Activated T-cell treated with anti-CD3 and anti-CD28 coated beads for 1 hour (primary cell): ENCODE results near the gene VENTX.
A peak's percentile ranks its signal among the peaks of the same experiment; 100 is the strongest.

ENCODE experiments used
- DNase-seq: peaks from one replicate; pipeline ENCODE4 v3.0.0-alpha.2; 2020; ENCODE audit warnings: low read depth

VENTX gene

DNA sequence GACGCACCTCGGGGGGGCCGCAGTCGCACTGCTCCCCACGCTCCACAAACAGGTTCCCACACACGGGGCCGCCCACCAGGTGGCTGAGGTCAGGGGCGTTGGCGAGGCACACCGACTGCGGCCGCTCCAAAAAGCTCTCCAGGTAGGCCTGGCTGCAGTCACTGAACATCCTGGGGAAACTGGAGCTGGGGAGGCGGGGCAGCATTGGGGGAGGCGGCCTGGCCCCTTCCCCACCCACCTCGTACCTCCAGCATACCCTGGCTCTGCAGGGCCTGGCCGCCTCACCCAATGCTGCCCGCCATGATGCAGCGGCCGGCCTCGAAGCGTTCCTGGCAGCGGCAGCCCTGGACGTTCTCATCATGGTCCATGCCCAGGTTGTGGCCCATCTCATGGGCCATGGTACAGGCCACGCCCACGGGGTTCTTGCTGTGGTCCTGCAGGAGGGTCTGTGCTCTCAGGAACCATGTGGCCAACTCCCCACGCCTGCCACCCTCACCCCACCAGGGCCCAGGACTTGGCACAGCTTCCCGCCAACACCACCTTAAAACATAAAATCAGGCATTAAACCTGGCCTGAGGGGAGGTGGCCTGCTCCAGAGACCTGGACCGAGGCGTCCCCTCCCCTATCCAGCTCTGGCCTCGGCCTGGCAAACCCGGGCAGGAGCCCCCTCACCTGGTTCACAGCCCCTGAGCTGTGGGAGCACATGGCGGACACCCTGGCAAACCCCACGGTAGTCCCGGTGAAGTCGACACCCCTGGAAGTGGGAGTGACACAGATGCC, 34.1 kb downstream of the VENTX start:
- DNase-seq, result no peak

DNA sequence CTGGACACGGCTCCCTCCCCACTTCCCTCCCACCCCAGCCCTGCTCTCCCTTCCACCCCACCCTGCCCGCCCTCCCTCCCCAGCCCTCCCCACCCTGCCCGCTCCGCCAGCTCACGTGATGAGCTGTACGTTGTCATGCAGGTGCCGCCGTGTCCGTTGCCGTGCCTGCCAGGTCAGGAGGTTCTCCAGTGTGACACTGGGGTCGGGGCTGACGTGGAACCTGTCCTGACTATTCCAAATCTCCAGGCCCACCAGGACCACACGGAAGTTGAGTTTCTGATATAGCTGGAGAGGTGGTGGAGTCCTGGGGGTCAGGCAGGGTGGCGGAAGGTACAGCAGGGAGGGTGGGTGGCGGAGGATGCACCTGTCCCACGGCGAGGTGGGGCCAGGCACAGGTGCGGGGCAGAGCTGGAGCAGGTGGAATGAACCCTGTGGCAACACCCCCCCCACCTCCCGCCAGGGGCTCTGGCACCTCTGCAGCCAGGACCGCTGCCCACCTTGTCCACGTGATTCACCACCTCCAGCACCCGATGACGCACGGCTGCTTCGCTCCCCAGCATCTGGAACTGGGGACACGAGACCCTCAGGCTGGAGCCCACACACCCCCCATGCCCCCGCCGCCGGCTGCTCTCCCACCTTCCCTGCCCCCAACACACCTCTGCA, 34.8 kb downstream of the VENTX start:
- no peak for DNase-seq

DNA sequence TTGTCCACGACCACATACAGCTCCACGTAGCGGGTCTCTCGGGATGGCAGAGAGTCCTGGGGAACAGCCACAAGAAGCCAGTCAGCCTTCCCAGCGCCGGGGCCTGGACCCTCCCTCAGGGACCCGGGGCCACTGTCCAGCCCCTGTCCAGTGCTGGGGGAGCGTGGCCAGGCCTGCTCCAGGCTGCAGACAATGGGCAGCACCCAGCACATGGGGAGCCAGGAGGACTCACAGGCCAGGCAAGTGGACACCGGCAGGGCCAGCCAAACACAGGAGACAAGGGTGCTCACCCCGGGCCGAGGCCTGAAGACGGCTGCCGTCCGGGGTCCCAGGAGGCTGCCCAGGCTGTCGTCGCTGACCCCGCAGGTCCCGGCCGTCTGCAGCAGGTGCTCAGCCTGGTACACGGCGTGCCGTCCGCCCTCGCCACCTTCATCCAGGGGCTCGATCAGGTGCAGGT, 35.3 kb downstream of the VENTX start:
- DNase-seq, result no peak

- DNase-seq, result no peak
Measured at GRCh38 chr10:133273534-133274143, 36.0 kb downstream of the VENTX start.

DNA sequence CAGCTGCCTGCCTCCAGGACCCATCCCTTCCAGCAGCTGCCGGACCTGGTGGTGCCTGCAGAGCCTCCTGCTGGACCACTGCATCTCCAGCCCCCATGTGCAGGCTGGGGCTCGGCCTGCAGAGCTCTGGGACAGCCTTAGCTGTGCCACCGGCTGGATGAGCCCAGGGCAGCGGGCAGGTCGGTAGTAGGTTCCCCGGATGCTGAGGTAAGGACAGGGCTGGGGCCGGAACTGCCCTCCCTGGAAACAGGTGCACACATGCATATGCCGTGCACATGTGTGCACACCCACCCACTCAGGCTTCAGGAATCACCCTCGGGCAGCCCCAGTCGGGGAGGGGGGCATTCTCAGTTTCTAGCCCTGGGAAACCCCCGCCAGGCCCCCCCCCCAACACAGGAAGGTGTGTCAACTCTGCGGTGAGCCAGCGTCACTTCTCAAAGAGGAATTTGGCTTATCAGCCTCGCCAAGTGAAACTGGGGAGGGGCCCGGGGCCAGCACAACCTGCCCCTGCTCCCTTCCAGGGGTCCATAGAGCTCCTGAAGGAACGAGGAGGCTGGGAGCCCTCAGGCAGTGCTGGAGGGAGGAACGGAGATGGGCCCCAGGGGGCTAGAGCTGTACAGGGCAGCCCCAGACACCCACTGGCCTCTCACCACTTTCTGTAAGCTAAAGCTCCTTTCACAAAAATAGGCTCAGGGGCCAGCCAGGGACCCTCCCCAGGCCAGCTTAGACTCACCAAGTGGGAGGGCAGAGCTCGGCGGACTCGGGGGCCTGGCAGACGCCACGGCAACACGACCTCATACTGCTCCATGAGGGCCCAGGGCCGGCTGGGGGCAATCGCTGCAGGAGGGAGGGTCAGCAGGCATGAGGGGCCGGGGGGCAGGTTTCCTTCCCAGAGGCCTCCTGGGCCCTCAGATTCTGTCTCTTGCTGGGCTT, 37.4 kb downstream of the VENTX start:
- peak; percentile 62 for DNase-seq

GRCh38 chr10:133275684-133276092, 38.0 kb downstream of the VENTX start:
- peak; percentile 47 for DNase-seq

DNA sequence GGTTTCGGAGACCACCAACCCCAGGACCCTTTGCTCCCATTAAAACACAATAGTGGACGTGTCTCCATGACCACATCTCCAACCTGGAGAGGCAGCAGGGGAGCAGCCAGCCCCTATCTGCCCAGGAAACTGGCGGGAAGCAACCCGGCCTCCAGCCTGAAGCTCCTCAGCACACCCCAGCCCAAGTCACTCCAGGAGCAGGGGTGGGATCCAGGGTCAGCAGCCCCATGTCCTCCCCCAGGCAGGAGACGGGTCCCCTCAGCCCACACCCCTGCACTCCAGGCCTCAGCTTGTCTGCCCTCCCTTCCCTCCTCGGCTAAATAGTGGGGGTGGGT, 38.4 kb downstream of the VENTX start:
- no peak for DNase-seq

DNA sequence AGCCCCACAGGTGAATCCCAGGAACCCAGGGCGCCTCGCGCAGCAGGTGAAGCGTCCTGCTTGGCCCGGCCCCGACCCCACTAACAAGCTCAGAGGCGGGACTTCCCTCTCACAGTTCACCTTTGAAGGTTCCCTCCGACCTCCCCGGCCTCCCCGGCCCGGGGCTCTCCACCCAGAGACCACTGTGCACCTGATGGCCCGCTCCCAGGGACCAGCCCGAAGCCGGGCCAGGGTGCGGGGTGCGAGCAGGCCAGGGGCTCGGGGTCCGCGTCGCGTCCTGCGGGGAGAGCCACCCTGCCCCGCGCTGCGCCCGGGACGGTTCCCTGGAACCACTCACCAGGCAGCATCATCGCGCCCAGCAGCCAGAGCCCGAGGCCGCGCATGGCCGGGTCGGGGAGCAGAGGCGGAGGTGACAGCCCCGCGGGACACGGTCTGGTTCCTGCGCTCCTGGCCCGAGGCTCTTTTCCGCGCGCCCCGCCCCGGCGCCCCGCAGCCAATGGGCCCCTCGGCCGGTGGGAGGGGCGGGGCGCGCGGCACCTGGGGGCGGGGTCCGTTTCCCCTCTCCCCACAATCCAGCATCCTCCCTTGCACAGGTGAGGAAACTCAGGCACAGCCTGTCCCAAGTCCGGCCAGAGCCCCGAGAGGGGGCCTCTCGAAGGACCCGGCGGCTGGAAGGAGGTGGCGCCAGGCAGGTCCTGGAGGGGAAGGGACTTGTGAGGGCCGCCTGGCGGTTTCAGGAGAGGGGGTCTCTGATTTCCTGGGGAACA, 39.0 kb downstream of the VENTX start, which contains the start of gene ADAM8:
ADAM8 (minus strand) TSS at position 434 of the 767 bp plus-strand sequence; CDS start at position 383, 51 bp downstream.
- peak; percentile 62 for DNase-seq

DNA sequence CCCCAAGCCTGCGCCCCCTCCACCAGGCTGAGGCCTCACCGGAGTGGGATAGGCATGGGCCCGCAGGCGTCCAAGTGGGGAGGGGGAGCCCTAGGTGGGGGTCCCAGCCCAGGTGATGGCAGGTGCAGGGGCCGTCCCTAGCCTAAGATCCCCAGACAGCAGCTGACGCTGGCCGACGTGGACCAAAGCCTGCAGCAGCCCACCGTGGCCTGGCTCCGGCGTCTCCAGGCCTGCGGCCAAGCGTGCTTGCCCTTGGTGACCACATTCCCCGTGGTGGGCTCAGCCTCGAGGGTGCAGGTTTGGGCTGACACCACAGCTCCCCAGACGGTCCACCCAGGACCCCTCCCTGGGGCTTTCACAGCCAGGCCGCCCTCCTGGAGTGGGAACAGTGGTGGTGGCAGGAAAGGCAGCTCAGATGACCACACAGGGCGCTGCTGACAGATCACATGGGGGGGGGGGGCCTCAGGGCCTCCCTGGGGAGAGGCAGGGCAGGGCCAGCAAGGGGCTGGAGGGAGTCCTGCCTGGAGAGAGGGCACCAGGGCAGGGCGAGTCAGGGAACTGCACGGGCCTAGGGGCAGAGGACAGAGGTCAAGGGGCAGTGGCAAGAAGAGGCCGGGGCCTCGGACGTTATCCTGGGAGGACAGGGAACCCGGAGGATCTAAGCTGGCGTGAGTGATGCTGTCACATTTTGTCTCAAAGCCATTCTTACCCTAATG, 39.8 kb downstream of the VENTX start:
- no peak for DNase-seq

DNA sequence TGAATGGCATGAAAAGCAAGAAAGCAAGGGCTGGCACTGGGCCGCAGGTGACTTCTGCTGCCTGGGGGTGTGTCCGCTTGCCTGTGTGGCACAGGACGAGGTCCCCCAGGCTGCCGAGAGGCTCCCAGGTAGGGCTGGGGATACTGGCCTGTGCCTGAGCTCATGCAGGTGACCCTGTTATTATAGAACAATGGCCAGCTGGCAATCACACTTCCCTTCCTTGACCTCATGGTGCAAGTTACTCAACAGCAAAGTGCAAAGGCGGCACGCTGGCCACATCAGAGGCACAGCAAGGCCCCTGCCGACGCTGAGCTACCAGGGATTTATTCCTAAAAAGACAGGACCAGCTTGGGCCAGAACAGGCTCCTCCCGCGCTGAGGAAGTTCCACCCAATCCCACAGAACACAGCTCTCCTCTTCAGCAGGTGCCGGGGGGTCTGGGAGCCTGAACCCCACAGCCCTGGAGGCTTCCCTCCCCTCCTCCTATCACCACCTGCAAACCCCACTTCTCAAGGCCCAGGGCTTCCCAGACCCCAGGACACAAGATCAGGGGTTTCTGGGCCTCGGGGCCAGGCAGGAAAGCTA, 40.4 kb downstream of the VENTX start:
- DNase-seq, result no peak

DNA sequence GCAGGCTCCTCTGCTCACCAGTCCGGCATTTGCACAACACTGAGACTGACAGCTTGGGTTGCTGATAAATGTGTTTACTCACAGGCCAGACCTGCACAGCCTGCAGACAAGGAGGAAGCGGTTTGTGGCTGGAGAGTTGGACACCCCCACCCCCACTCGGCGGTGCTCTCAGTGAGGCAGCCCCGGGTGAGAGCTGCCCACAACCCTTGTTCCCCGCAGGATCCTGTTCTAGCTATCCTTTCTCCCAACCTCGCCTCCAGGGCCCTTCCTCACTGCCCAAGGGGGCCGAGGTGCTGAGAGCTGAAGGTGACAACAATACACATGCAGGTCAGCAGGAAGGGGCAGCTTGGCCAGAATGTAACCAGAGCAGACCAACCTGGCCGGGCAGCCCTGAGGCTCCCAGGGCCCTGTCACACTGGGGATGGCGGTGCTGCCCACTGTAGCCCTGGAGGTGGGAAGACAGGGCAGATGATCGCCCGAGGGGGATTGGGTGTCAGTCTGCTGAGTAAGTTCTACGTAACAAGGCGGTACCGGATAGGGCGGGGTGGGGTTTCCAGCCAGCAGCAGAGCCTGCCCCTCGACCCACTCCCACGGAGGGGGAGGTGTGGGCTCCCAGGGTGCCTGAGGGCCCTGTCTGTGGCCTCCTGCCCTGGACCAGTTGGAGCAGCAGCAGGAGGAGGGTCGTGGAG, 41.1 kb downstream of the VENTX start:
- DNase-seq, result no peak

DNA sequence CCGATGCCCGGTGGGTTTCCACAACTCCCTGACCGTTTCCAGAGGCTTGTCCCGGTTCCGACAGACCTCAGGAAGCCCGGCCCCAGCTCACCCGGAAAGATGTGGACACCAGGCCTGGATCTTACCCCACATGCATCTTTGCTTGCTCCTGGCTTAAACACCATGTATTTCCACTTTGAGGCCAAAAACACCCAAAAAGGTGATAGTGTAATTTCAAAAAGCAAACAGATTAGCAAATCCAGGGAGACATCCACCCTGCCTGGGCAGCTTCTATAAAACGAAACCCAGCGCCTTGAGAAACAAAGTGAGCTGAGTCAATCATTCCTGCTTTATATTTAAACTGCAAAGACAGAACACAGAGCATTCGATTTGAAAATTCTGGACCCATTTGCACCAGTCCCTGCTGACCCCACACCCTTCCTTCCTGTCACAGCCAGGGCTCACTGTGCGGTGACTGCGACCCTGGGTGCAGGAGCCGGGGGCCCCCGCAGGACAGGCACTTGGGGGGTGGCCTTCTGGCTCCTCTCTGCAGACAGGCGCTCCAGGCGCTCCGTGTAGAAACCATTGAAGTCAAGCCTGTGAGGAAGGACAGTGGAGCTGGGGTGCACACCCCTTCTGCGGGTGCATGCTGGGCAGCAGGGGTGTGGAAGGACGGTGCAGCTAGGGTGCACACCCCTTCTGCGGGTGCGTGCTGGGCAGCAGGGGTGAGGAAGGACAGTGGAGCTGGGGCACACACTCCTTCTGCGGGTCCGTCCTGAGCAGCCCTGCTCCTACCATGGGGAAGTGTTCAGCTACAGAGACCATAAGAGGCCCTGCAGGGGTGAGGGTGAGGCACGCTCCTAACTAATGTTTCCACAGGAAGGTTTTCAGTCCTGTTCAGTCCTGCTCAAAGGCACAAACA, 41.9 kb downstream of the VENTX start:
- DNase-seq, result no peak

- DNase-seq, result no peak
Measured at GRCh38 chr10:133280391-133281059, 42.9 kb downstream of the VENTX start.

DNA sequence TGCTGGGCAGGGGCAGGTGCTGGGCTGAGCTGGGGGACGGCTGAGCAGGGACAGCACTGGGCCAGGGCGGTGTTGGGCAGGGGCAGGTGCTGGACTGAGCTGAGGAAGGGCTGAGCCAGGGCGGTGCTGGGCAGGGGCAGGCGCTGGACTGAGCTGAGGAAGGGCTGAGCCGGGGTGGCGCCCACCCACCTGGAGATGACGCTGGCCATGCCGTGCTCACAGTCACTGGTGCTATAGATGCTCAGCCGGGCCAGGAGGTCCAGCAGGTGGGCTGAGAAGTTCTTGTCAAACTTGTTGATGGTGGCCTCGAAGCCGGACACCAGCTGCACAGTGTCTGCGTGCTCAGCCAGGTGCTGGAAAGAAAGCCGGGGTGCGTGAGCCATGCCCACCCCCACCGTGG, 43.4 kb downstream of the VENTX start:
- no peak for DNase-seq

DNA sequence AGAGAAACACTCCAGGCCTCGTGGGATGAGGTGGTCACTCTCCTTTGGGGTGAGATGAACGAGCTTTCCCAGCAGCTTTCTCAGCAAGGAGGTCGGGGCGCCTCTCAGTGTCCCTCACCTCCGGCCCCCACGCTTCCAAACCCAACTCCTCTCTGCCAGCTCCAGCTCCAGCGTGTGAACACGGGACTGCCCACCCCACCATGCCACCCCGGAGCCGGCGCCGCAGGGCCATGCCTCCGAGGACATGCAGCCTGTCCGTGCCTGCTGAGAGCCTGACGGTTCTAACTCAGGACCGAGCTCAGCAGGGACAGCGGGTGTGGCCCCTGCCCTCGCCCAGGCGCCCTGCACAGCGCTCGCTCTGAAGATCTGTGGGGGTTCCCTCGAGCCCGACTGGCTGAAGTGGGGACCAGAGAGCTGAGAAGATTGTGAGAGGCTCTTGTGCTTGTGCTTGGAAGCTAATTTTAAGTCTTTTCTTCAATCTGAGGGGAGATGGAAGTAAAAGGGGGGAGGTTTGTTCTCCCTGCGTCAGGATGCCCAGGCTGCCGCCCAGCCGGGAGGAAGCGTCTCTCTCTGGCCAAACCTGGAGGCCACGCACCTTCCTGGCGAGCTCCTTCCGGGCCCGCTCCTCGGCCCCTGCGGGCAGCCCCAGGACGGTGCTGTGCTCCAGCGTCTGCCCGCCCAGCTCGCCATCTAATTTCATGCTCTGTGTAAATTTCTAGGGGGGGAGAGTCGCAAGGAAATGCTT, 44.1 kb downstream of the VENTX start:
- no peak for DNase-seq

GRCh38 chr10:133282846-133283390, 45.3 kb downstream of the VENTX start:
- no peak for DNase-seq

DNA sequence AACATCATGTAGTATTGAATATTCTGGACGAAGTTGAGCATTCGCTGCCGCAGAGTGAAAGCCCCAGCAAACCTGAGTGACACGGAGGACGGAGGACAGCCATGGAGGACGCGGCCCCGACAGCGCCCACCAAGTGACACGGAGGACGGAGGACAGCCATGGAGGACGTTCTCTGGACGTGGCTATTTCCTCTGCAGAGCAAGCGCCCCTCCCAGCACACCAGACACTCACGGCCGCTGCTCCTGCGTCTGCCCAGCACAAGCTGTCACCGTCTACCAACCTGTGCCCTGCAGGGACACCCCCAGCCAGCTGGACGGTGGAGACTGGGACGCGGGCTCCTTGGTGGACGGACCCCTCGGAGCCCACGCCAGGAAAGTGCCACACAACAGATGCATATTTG, 46.3 kb downstream of the VENTX start:
- DNase-seq, result no peak
